ENCODE results near the gene KLK3. TPM values are rescaled to one million over a fixed set of nuclear protein-coding genes. Genes with fewer than 3 reads are reported as not detected.

The KLK3 gene
- total and polyA plus RNA-seq, 2 of the 4 experiments (the other 2 are of a cell fraction) = not detected

GRCh38 chr19:50850738-50851137, 4.0 kb upstream of the KLK3 start:
- no TSS peak for BruUV-seq (replicated peaks)
- Histone ChIP-seq H3K14ac (replicated peaks; ENCODE audit: low read depth, low read length) (no peak overlapping the region), H2AK9ac (replicated peaks; ENCODE audit: low read depth, low read length, poor library complexity) (no peak overlapping the region), H4K20me1 (ENCODE audit: insufficient read depth, low read length) (no peaks in the 10 kb centered on the region), H2BK120ac (ENCODE audit: low read depth, low read length) (no peak overlapping the region), H3K9me3 (ENCODE audit: control insufficient read depth, insufficient read depth, low read length) (no peaks in the 10 kb centered on the region), H4K5ac (ENCODE audit: low read depth, low read length) (no peak overlapping the region), H3K4me1 (ENCODE audit: control insufficient read depth, insufficient read depth, low read length) (no peaks in the 10 kb centered on the region), H3K27me3 (ENCODE audit: control insufficient read depth, insufficient read depth, low read length) (no peaks in the 10 kb centered on the region; the same call in 1 of the 2 replicates), H3K18ac (ENCODE audit: low read depth, low read length) (no peak overlapping the region), H3K56ac (ENCODE audit: extremely low read depth, insufficient read depth, low read length) (no peak overlapping the region), H4K8ac (ENCODE audit: low read depth in 2 of 2, low read length in 2 of 2) (no peak overlapping the region), H3K79me1 (ENCODE audit: low read depth in 1 of 2, low read length in 2 of 2) (no peaks in the 10 kb centered on the region), H2AK5ac (ENCODE audit: low read depth, low read length) (no peak overlapping the region), H3K9ac (ENCODE audit: low read depth, low read length) (no peak overlapping the region), H3K23ac (ENCODE audit: low read depth, low read length) (no peak overlapping the region), H3K4ac (ENCODE audit: low read depth, low read length) (no peak overlapping the region), H3K9me1 (ENCODE audit: insufficient read depth, low read length) (no peaks in the 10 kb centered on the region), H3K4me2 (ENCODE audit: low read depth, low read length) (no peak overlapping the region), H2BK5ac (ENCODE audit: low read depth, low read length, poor library complexity, severe bottlenecking) (no peak overlapping the region), H3K36me3 (ENCODE audit: control insufficient read depth, insufficient read depth, low read length) (no peaks in the 10 kb centered on the region), H4K91ac (ENCODE audit: insufficient read depth, low read depth, low read length) (no peak overlapping the region), H2AFZ (replicated peaks; ENCODE audit: low read length, poor library complexity) (no peak overlapping the region), H3K4me3 (ENCODE audit: insufficient read depth, low read depth, low read length) (no peak overlapping the region), H3K27ac (ENCODE audit: insufficient read depth, low read length) (no peak overlapping the region), H2BK15ac (ENCODE audit: low read depth, low read length) (no peak overlapping the region), H2BK20ac (ENCODE audit: low read depth, low read length) (no peak overlapping the region)
- in situ Hi-C loops (cut with MboI; ENCODE audit: low sequenced_read_pairs) = no loop called here
- ChIA-PET CTCF (no interaction called here), POLR2A (ENCODE audit: unreplicated experiment) (no interaction called here)
- DNase-seq (no peak), ATAC-seq (ENCODE audit: low read depth) (no peak)
- WGBS, 2 experiments (ENCODE audit: extremely low coverage in 2 of 2, insufficient read length in 1 of 2) = 40% methylated on average over 1 of the region's 3 CpGs; no CpG with 5 or more reads in 1 of the 2 experiments
- TF ChIP-seq CHD1 (IDR thresholded peaks at IDR 0.05; ENCODE audit: low read depth, low read length) (no peak), BHLHE40 (IDR thresholded peaks at IDR 0.05; ENCODE audit: low read depth, low read length) (no peak), MAZ (IDR thresholded peaks at IDR 0.05; ENCODE audit: borderline replicate concordance, low read depth, low read length) (no peak), USF2 (IDR thresholded peaks at IDR 0.05; ENCODE audit: low read depth, low read length) (no peak), ELK1 (IDR thresholded peaks at IDR 0.05; ENCODE audit: borderline replicate concordance, low read depth, low read length) (no peak), NFE2L2 (IDR thresholded peaks at IDR 0.05; ENCODE audit: low read depth, low read length) (no peak), RAD21 (IDR thresholded peaks at IDR 0.05; ENCODE audit: low read length) (no peak), RFX5 (IDR thresholded peaks at IDR 0.05; ENCODE audit: low read depth, low read length) (no peak), RCOR1 (IDR thresholded peaks at IDR 0.05; ENCODE audit: insufficient replicate concordance, low read length) (no peak), CEBPB (IDR thresholded peaks at IDR 0.05; ENCODE audit: low read depth, low read length) (no peak), FOS (IDR thresholded peaks at IDR 0.05; ENCODE audit: low read depth, low read length) (no peak), POLR2A (IDR thresholded peaks at IDR 0.05; ENCODE audit: low read depth, low read length) (no peak), MXI1 (IDR thresholded peaks at IDR 0.05; ENCODE audit: borderline replicate concordance, low read depth, low read length) (no peak), SMC3 (IDR thresholded peaks at IDR 0.05; ENCODE audit: low read depth, low read length) (no peak), CTCF (conservative IDR thresholded peaks at IDR 0.05; ENCODE audit: low read depth, low read length) (no peak), MAFK (IDR thresholded peaks at IDR 0.05; ENCODE audit: low read depth, low read length) (no peak)
- intact Hi-C loops (cut with micrococcal nuclease) = no loop called here
- dilution Hi-C loops (cut with HindIII; ENCODE audit: low sequenced_read_pairs, unreplicated experiment) = no loop called here
